B cell (primary cell): ENCODE data around the gene KIF22. TPM values are rescaled to one million over a fixed set of nuclear protein-coding genes. Genes with fewer than 3 reads are reported as not detected.

ENCODE experiments used
- ATAC-seq: fragments of 200-7000 bp; cut with Tn5 transposase; one replicate; pipeline ENCODE4 v1.10.0; 2021; ENCODE audit warnings: low read depth, mild to moderate bottlenecking, moderate number of reproducible peaks, moderate library complexity
- CTCF ChIA-PET: fragments of 350-600 bp; sonication (Branson Sonifier 250); formaldehyde crosslinking; loops from one replicate; lab custom pipeline; 2021; ENCODE audit warnings: antibody characterized with exemption, inconsistent platforms; lab: Charles Lee
- POLR2A ChIA-PET: fragments of 350-600 bp; sonication (Branson Sonifier 250); formaldehyde crosslinking; loops from one replicate; lab custom pipeline; 2021; ENCODE audit warnings: antibody characterized with exemption; lab: Charles Lee
- DNase-seq: peaks from one replicate; pipeline ENCODE4 v3.0.0; 2013
- H2AFZ ChIP-seq: 2 replicates; pipeline ENCODE4 v1.6.1; 2012; ENCODE audit warnings: mild to moderate bottlenecking, low read depth, low read length; ENCODE audit not compliant: insufficient read depth, poor library complexity, severe bottlenecking
- H3K27ac ChIP-seq, 2 donors: 1 replicate in 1 of 2; 2 replicates in 1 of 2; pipeline ENCODE4 v1.5.1; 2012 to 2013; ENCODE audit warnings: low read length in 2 of 2, mild to moderate bottlenecking in 2 of 2, moderate library complexity in 1 of 2
- H3K27me3 ChIP-seq, 4 experiments: fragments of 200-600 bp in 1 of 4; sonication (generic) in 1 of 4; replicated peaks in 1 of 4; 1 replicate in 2 of 4; 2 replicates in 2 of 4; pipeline versions ENCODE4 v1.6.1 to v1.7.0; 2013 to 2016; ENCODE audit warnings: low read length in 3 of 4, mild to moderate bottlenecking in 2 of 4, mixed read lengths in 1 of 4, moderate library complexity in 1 of 4; ENCODE audit not compliant: insufficient read depth in 4 of 4, control insufficient read depth in 3 of 4; ENCODE audit errors: control extremely low read depth in 1 of 4
- H3K36me3 ChIP-seq, 2 experiments: replicated peaks in 1 of 2; 1 replicate in 1 of 2; 2 replicates in 1 of 2; pipeline versions ENCODE4 v1.6.1 to v1.7.1; 2013; ENCODE audit warnings: low read length in 1 of 2; ENCODE audit not compliant: insufficient read depth in 2 of 2, control insufficient read depth in 1 of 2; ENCODE audit errors: control extremely low read depth in 1 of 2, extremely low read depth in 1 of 2
- H3K4me1 ChIP-seq, 2 donors: fragments of 200-600 bp in 1 of 2; sonication (generic) in 1 of 2; 1 replicate in 1 of 2; 2 replicates in 1 of 2; pipeline versions ENCODE4 v1.5.1 to v1.6.1; 2013 to 2017; ENCODE audit warnings: low read length in 2 of 2; ENCODE audit not compliant: control insufficient read depth in 2 of 2, insufficient read depth in 2 of 2
- H3K4me2 ChIP-seq: replicated peaks from 2 replicates; pipeline ENCODE3; 2012; ENCODE audit warnings: mild to moderate bottlenecking, low read depth, low read length; ENCODE audit not compliant: poor library complexity, severe bottlenecking
- H3K4me3 ChIP-seq, 5 experiments: fragments of 200-600 bp in 1 of 5; sonication (generic) in 1 of 5; 1 replicate in 3 of 5; 2 replicates in 2 of 5; pipeline versions ENCODE4 v1.5.1 to v1.7.0; 2011 to 2016; ENCODE audit warnings: low read length in 4 of 5, mild to moderate bottlenecking in 4 of 5, low read depth in 2 of 5, control low read depth in 1 of 5, moderate library complexity in 1 of 5; ENCODE audit not compliant: insufficient read depth in 1 of 5; ENCODE audit errors: control extremely low read depth in 1 of 5, extremely low read depth in 1 of 5
- H3K79me2 ChIP-seq: fragments of 200-600 bp; sonication (generic); one replicate; pipeline ENCODE4 v1.6.0; 2016; ENCODE audit warnings: low read length; ENCODE audit not compliant: control insufficient read depth, insufficient read depth
- H3K9ac ChIP-seq: fragments of 200-600 bp; sonication (generic); 2 replicates; pipeline ENCODE4 v1.6.1; 2017; ENCODE audit warnings: mild to moderate bottlenecking, low read length, moderate library complexity
- H3K9me3 ChIP-seq, 3 donors: one replicate each; pipeline versions ENCODE4 v1.6.1 to v1.7.1; 2013; ENCODE audit warnings: low read length in 2 of 3; ENCODE audit not compliant: control insufficient read depth in 2 of 3, insufficient read depth in 1 of 3; ENCODE audit errors: control extremely low read depth in 1 of 3
- H4K20me1 ChIP-seq: 2 replicates; pipeline ENCODE4 v1.6.0; 2012; ENCODE audit warnings: mild to moderate bottlenecking, low read length; ENCODE audit not compliant: insufficient read depth, control insufficient read depth, poor library complexity, severe bottlenecking
- H3K27ac Mint-ChIP-seq: one replicate; pipeline ENCODE4 v1.8.0; 2021; ENCODE audit warnings: mixed read lengths
- H3K27me3 Mint-ChIP-seq: one replicate; pipeline ENCODE4 v1.8.0; 2021; ENCODE audit warnings: mixed read lengths
- H3K4me1 Mint-ChIP-seq: one replicate; pipeline ENCODE4 v1.8.0; 2021; ENCODE audit warnings: mixed read lengths
- H3K4me3 Mint-ChIP-seq: one replicate; pipeline ENCODE4 v1.8.0; 2021; ENCODE audit warnings: mixed read lengths
- H3K9me3 Mint-ChIP-seq: one replicate; pipeline ENCODE4 v1.8.0; 2022; ENCODE audit warnings: mixed read lengths; ENCODE audit not compliant: insufficient read depth
- CTCF ChIP-seq: fragments of 200-600 bp; IDR thresholded peaks from one replicate; pipeline ENCODE4 v1.8.0; 2022; ENCODE audit warnings: antibody characterized with exemption, mild to moderate bottlenecking
- EZH2 ChIP-seq: IDR thresholded peaks from 2 replicates; pipeline ENCODE4 v1.6.1; 2012; ENCODE audit warnings: borderline replicate concordance, low read depth, mild to moderate bottlenecking, moderate library complexity, low read length; ENCODE audit not compliant: insufficient read depth, poor library complexity, severe bottlenecking
- WGBS: methylation state at CpG from one replicate; pipeline ENCODE4 v1.1.5; 2013; ENCODE audit warnings: missing lambda C conversion rate; ENCODE audit not compliant: insufficient coverage; 5-methylcytosine and 5-hydroxymethylcytosine counted together
- intact Hi-C: fragments of 100-400 bp; cut with micrococcal nuclease; formaldehyde crosslinking; loops from one replicate; pipeline ENCODE4 v1.10.0; 2022
- polyA plus RNA-seq: library from polyadenylated mRNA; depleted of rRNA; stranded (reverse); fragments of >200 nt; gene quantifications from 2 replicates; pipeline ENCODE4 v1.2.3, GENCODE V29; 2012
- total RNA-seq, 2 donors: library from RNA; stranded (reverse); fragments of 120-200 nt in 1 of 2; gene quantifications; 1 replicate in 1 of 2; 2 replicates in 1 of 2; pipeline versions ENCODE4 v1.2.3 to v1.2.4, GENCODE V29; 2013 to 2022

Gene KIF22
- total and polyA plus RNA-seq, 2 donors (not counting 1 experiment from before 2014, with no cell fraction given), result 53.9 to 57.2 TPM

GRCh38 chr16:29812754-29813643 is 22.4 kb downstream of the KIF22 start:
- TF ChIP-seq EZH2 (no peak), CTCF (no peak)
- H3K27me3 Mint-ChIP-seq, result no peaks in the 10 kb centered on the region
- no peak overlapping the region for H3K27ac Mint-ChIP-seq
- H3K4me2 ChIP-seq, result peak overlapping the region; percentile 99
- H3K27me3 ChIP-seq, result peaks cover 0 to 13% (median 5%) of the 10 kb centered on the region in 4 experiments
- H3K4me3 ChIP-seq, result no peak overlapping the region
- no peak overlapping the region for H3K9ac ChIP-seq
- peak overlapping the region; percentile 88 for H3K4me3 Mint-ChIP-seq
- no peaks in the 10 kb centered on the region for H3K9me3 Mint-ChIP-seq
- H4K20me1 ChIP-seq, result peaks cover 51% of the 10 kb centered on the region
- H3K4me1 ChIP-seq, result peaks cover 56 to 67% of the 10 kb centered on the region in 2 donors
- ATAC-seq, result no peak
- H3K4me1 Mint-ChIP-seq, result peaks cover 61% of the 10 kb centered on the region
- peaks cover 45% of the 10 kb centered on the region for H3K79me2 ChIP-seq
- no peak overlapping the region for H2AFZ ChIP-seq
- WGBS, result 75% methylated on average over 6 of the region's 9 CpGs
- CTCF ChIA-PET, result interaction anchor here (1.5 kb wide), 1 partner anchor 16 kb away, joined by 4 read pairs; no protein-coding TSS in a partner anchor
- DNase-seq, result no peak
- peaks cover 0 to 5% (median 0%) of the 10 kb centered on the region in 3 donors for H3K9me3 ChIP-seq
- H3K27ac ChIP-seq, result no peak overlapping the region
- peaks cover 2 to 20% of the 10 kb centered on the region in 2 experiments for H3K36me3 ChIP-seq
- POLR2A ChIA-PET, result interaction anchor here (0.5 to 1.1 kb wide), 6 partner anchors 8 to 822 kb away, joined by 3 to 6 read pairs (median 4); no protein-coding TSS in a partner anchor
- intact Hi-C loops, result loop anchor here (10.0 kb wide), 1 partner anchor 218 kb away; no protein-coding TSS in a partner anchor
